Mesodermal cell (in vitro differentiated cells): ENCODE measurements around the gene MRPL43.

ENCODE experiments used
- H3K27ac ChIP-seq: 2 replicates; pipeline ENCODE4 v1.7.0; 2013; ENCODE audit warnings: mild to moderate bottlenecking, low read depth, low read length, moderate library complexity; ENCODE audit not compliant: severe bottlenecking
- H3K36me3 ChIP-seq: 2 replicates; pipeline ENCODE4 v1.7.1; 2013; ENCODE audit warnings: mild to moderate bottlenecking, low read length, moderate library complexity; ENCODE audit not compliant: control insufficient read depth, insufficient read depth
- H3K4me1 ChIP-seq: one replicate; pipeline ENCODE4 v1.7.1; 2013; ENCODE audit warnings: mild to moderate bottlenecking, low read length; ENCODE audit not compliant: insufficient read depth, control insufficient read depth, poor library complexity, severe bottlenecking
- H3K4me3 ChIP-seq: 2 replicates; pipeline ENCODE4 v1.7.0; 2013; ENCODE audit warnings: low read length, control low read depth, mild to moderate bottlenecking; ENCODE audit not compliant: insufficient read depth, poor library complexity, severe bottlenecking; ENCODE audit errors: extremely low read depth
- H3K9me3 ChIP-seq: 2 replicates; pipeline ENCODE4 v1.7.1; 2013; ENCODE audit warnings: mild to moderate bottlenecking, low read length, moderate library complexity; ENCODE audit not compliant: control insufficient read depth
- WGBS, 2 experiments: methylation state at CpG; one replicate each; pipeline ENCODE4 v1.1.5; 2013; ENCODE audit warnings: missing lambda C conversion rate in 2 of 2; ENCODE audit not compliant: insufficient coverage in 2 of 2; 5-methylcytosine and 5-hydroxymethylcytosine counted together

MRPL43 gene

DNA sequence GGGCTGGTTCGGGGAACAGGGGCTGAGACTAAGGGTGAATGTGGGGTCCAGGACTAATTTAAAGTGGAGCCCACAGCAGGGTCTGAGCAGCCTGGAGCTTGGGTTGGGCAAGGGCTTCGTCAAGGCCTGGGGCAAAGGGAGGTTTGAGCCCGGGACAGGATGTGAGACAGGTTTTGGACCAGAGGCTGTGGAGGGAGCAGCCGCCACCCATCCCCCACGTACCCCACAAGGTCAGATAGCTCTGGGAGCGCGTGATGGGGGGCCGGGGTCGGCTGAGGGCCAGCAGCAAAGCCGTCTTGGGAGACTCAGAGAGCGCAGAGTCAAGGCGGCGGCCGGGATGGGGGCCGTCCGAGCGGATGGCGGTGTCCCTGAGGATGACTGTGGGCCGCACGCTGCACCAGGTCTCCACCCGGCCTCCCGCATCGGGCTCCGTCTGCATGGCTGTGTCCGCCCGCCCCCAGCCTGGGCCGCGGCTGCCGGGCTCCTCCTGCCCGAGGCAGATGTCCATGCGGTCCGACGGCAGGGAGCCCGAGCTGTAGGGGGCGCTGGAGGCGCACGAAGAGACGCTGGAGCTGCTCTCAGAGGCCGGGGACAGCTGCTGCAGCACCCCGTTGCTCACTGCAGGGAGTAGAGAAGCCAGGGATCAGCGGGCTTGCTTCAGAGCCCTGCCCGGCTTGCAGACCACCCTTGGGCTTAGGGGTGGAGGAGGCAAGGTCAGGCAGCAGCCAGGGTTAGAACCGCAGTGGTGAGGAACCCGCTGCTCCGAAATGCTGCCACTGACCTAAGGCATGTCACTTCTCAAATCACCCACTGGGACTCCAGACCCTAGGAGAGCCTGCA is 31.5 kb upstream of the MRPL43 start:
- Histone ChIP-seq H3K9me3 (no peaks in the 10 kb centered on the region), H3K4me1 (peaks cover 18% of the 10 kb centered on the region), H3K4me3 (no peak overlapping the region), H3K27ac (no peak overlapping the region), H3K36me3 (no peaks in the 10 kb centered on the region)
- WGBS, 2 experiments: 9 to 17% methylated on average over 31 to 43 of the region's 45 CpGs

DNA sequence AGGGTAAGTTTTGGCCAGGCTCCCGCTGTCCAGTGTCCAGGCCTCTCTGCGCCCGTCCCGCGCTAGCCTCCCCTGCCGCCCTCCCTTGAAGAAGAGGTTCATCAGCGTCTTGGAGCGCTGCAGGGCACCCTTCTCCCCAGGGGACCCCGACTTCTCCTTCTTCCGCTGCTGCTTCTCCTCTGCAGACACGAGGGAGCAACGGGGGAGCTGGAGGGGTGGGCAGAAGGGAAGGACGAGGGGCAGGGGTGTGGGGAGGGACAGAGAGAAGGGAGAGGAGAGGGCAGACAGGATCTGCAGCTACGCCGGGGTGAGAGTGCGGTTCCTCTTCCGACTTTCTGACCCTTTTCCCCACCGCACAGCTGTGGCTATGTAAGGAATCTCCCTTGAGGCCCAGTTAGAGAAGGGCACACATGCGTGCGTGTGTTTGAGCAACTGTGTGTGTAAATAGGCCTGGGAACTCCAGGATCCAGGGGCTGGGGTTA is 30.9 kb upstream of the MRPL43 start:
- 24 to 30% methylated on average over 7 to 14 of the region's 20 CpGs for WGBS, 2 experiments
- H3K4me3 ChIP-seq: no peak overlapping the region

DNA sequence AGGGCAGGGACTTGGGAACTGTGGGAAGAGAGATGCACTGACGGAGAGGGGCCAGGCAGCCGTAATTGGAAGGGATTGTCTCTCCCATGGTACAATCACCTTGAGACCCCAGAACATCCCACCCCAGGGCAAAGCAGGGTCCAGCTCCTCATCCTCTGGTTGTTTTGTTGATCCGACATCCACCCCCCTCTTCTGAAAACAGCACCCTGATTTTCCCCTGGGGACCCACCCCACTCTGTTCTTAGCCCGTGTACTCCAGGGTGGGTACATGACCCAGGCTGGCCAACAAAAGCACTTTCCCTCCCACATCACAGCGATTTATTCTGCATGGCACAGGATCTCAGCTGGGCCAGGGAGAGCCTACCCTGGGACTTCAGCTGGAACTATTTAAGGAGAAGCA is 29.5 kb upstream of the MRPL43 start:
- peaks cover 25% of the 10 kb centered on the region for H3K4me1 ChIP-seq
- WGBS, 2 experiments: 48 to 67% methylated on average over 3 of the region's 5 CpGs
- H3K9me3 ChIP-seq: no peaks in the 10 kb centered on the region
- no peak overlapping the region for H3K4me3 ChIP-seq
- no peaks in the 10 kb centered on the region for H3K36me3 ChIP-seq
- no peak overlapping the region for H3K27ac ChIP-seq

More for the DNA sequence above, 30.9 kb upstream of the MRPL43 start:
- Histone ChIP-seq H3K4me1 (peaks cover 22% of the 10 kb centered on the region), H3K27ac (no peak overlapping the region), H3K36me3 (no peaks in the 10 kb centered on the region), H3K9me3 (no peaks in the 10 kb centered on the region)

DNA sequence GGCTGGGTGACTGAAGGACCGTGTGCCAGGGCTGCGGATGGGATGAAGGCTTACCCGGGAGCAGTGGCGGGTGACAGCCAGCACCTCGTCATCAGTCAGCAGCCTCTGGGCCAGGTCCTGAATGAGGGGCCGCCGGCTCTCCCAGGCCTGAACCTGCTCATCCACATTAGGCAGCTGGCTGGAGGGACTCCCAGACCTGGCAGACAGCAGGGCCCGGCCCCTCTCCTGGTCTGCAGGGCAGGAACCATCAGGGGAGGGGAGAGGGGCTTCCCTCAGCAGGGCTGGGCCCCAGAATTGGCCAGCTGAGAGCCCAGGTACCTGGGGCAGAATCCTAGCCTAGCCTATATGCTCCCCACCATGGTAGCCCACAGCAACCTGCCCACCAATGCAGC is 28.3 kb upstream of the MRPL43 start:
- Histone ChIP-seq H3K4me3 (no peak overlapping the region), H3K36me3 (no peaks in the 10 kb centered on the region), H3K27ac (no peak overlapping the region), H3K4me1 (peaks cover 30% of the 10 kb centered on the region), H3K9me3 (no peaks in the 10 kb centered on the region)
- WGBS, 2 experiments: 85 to 86% methylated on average over 5 to 6 of the region's 8 CpGs

DNA sequence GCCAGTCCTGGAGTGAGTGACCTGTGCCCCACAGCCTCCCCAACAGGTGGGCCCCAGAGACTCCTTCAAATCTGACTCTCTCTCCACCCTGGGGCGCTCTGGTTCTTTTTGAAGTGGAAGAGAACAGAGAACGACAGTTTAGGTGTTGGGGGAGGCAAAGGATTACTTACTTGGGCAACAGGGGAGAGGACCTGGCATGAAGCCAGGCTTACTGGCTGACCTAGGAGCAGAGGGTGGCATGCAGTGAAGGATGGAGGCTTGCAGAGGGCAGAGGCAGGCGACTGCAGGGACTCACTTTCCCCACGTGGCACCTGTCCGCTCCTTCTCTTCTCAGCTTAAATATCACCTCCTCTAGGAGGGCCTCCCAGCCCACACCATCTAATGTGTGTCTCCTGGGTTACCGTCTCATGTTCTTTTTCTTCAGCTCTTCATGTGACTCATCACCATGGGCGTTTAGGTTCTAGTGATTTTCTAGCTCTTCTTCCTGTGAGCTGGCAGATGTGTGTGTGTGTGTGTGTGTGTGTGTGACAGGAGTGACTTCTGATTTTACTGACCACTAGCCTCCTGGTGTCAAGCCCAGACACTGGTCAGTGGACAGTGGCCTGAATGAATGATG is 27.8 kb upstream of the MRPL43 start:
- WGBS, 2 experiments: 47 to 78% methylated on average over 3 to 4 of the region's 7 CpGs
- no peak overlapping the region for H3K4me3 ChIP-seq

DNA sequence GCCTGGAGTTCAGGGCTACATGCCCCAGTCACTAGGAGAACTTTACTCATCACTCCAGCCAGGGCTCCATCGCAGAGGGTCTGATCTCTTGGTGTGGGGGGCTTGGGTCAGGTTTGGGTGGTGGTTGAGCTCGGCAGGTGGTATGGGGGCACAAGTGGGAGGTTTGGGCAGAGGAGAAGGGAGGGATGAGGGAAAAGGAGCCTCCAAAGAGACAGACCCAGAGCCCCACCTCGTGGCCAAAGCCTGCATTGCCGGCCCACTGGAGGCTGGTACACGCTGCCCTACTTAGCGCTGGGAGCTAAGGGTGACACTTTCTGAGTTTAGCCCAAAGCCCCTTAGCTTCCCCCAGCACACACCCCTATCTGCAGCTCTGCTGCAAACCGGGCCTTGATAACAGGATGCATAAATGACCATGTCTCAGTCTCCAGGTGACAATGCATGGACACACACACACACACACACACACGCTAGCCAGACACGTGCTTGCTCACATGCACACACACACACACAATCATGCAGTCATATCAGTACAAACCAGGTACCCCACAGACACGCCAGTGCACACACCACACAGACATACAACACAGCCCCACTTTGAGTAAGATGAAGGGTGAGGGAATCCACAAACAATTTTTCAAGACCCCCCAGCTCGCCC is 27.1 kb upstream of the MRPL43 start:
- H3K4me3 ChIP-seq: no peak overlapping the region
- H3K9me3 ChIP-seq: no peaks in the 10 kb centered on the region
- H3K4me1 ChIP-seq: peaks cover 30% of the 10 kb centered on the region
- no peaks in the 10 kb centered on the region for H3K36me3 ChIP-seq
- no peak overlapping the region for H3K27ac ChIP-seq
- WGBS, 2 experiments: 3 to 13% methylated on average over 4 to 7 of the region's 11 CpGs

More for the DNA sequence above, 27.8 kb upstream of the MRPL43 start:
- H3K9me3 ChIP-seq: no peaks in the 10 kb centered on the region
- H3K4me1 ChIP-seq: peaks cover 30% of the 10 kb centered on the region
- no peaks in the 10 kb centered on the region for H3K36me3 ChIP-seq
- no peak overlapping the region for H3K27ac ChIP-seq

DNA sequence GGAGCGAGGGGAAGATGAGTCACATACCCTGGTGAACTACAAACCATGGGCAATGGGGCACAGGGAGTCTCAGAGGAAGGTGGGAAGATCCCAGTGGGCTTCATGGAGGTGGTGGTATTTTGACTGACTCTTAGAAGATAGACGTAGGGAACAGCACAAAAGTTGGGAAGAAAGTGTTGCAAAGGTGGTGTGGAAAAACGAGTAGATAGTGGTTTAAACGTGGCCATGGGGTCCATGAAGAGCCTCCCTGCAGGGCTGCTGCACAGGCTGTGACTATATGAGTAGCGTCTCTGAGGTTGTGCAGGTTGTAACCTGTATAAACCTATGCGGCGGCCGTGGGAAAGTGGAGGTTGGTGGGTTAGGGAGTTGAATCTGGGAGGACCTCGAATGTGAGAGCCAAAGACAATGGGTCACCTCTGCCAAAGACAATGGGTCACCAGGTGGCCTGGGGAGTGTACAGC is 26.1 kb upstream of the MRPL43 start:
- Histone ChIP-seq H3K36me3 (no peaks in the 10 kb centered on the region), H3K4me3 (no peak overlapping the region), H3K9me3 (no peaks in the 10 kb centered on the region), H3K4me1 (peaks cover 29% of the 10 kb centered on the region), H3K27ac (peak overlapping the region; percentile 29)
- 69 to 71% methylated on average over 9 of the region's 9 CpGs for WGBS, 2 experiments

DNA sequence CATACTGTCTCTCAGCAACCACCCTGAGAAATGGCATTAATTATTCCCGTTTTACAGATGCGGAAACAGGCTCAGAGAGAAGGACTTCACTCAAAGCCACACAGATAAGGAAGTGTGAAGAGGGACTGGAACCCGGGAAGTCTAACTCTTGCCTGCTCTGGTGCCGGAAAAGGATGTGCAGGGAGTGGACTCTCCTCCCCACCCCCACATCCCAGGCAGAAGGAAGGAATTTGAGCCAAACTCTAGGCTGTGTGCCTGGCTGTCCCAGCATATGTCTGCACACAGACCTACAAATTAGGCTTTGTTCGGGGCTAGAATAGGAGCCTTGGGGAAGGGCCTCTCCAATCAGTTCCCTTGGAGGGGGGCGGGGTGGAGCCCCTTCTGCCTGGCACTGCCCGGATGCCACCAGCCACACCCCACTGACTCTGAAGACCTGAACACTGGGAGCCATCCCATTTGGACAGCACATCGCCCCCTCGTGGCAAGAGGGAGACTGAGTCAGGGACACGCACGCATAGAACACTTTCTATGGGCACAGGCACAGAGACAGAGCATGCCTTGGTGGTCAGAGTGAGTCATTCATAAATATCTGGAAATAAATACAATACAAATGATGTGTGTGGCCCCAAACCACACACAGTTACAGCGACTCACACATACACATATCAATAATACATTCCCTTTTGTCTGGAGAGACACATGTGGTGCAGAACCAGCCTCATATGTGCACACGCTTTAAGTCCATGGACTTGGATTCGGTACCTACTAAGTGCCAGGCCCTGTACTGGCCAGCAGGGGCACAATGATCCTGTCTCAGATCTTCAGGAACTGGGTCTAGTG is 25.4 kb upstream of the MRPL43 start:
- 32 to 61% methylated on average over 4 to 6 of the region's 14 CpGs for WGBS, 2 experiments
- Histone ChIP-seq H3K27ac (peak overlapping the region; percentile 29), H3K4me1 (peaks cover 31% of the 10 kb centered on the region), H3K36me3 (no peaks in the 10 kb centered on the region), H3K4me3 (no peak overlapping the region), H3K9me3 (no peaks in the 10 kb centered on the region)

DNA sequence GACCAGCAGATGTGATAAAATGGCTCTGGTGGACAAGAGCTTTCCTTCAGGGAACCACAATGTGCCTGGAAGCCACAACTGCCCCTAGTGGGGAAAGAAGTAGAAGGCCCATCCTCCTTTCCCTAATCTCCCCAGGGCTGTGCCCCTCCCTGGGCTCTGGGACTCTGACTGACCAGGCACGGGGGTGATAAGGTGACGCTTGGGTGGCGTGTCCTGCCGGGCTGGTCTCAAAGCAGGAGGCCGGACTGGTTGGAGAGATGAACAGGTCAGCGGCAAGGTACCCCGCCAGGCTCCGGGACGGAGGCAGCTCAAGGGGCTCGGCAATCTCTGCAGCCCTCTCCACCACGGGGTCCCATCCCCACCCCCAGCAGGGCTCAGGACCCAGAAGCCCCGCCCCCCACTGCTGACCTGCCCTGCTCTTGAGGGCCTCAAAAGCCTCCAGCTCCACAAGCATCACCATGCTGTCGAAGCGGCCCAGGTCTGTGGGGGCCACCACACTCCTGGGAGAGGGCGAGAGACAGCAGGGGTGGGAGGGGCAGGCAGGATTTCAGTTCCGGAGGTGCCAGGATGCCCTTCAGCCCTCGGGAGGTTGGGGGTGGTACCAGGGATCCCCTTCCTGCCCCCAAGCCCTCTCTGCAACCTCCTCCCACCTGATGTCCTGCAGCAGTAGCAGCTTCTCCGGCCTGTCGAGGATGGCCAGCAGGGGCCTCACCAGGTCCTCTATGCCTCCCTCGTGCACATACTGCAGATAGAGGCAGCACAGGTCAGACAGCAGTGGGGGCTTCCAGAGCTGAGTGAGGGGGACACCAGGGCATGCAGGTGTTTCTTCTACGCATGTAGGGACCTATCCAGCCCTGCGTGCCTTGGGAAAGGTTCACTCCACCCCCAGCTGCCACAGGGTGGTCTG is 24.5 kb upstream of the MRPL43 start:
- 69 to 83% methylated on average over 6 to 19 of the region's 22 CpGs for WGBS, 2 experiments
- Histone ChIP-seq H3K36me3 (peaks cover 8% of the 10 kb centered on the region), H3K4me3 (no peak overlapping the region), H3K27ac (no peak overlapping the region), H3K4me1 (peaks cover 37% of the 10 kb centered on the region), H3K9me3 (no peaks in the 10 kb centered on the region)
